ENCODE measurements around the gene PTPDC1.

The PTPDC1 gene

DNA sequence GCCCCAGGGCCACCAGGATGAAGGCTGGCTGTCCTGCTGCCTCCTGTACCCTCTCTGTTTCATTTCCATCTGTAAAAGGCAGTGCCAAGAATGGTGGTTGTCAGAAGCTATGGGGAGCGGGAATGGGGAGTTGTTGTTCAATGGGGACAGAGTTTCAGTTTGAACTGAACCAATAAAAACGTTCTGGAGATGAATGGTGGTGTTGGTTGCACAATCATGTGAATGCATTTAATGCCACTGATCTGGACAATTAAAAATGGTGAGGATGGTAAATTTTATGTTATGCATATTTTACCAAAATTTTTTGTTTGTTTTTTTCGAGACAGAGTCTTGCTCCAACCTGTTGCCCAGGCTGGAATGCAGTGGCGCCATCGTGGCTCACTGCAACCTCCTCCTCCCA lies 58.1 kb downstream of the PTPDC1 start:
- DNase-seq: no peak

DNA sequence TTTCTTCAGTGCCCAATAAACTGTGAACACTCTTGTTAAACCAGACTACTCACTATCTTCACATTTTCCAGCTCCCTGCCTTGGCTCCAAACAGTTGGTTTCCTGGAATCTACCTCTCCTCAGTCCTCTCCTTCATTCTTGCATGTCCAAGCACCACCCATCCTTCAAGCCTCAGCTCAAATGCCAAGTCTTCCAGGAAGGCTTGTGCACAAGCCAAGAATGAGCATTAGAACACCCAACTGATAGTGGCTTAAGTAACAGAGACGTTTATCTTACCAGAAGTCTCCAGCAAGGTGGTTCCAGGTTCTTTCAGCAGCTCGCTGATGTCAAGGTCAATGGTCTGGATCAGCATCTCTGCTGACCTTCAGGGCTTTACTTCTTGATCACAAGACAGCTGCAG lies 60.1 kb downstream of the PTPDC1 start:
- DNase-seq: no peak

DNA sequence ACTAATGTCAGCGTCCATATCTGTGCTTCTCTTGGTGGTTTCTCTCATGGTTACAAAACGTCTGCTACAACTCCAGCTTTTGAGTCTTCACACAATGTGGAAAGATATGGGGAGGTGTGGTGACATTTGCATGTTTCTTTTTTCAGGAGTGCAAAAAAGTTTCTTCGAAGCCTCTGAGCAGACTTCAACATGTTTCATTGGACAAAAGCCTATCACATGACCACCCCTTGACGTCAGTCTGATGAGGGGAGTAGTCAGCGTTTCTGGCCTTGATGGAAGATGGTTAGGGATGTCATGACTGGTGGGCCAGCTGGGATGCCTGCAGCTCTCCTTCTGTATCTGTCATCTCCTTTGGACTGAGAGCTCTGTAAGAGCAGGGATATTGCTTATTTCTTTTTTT lies 61.4 kb downstream of the PTPDC1 start:
- no peak for DNase-seq

DNA sequence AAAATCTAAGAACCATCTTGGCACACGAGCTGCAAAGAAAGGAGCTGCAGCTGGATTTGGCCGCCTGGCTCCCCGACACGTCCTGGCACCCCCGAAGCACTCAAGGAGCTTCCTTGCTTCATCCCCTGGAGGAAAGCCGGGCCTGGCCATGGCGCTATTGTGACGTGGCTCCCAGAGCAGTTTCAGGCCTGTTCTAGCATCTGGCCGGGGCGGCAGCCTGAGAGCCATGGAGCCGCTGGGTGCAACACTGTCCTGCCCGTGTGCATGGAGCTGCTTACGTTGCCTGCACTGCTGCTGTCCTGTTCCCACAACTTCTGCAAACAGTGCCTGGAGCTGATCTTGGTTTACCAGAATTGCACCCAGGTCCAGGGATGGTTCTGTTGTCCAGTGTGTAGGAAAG lies 63.5 kb downstream of the PTPDC1 start:
- DNase-seq: no peak

DNA sequence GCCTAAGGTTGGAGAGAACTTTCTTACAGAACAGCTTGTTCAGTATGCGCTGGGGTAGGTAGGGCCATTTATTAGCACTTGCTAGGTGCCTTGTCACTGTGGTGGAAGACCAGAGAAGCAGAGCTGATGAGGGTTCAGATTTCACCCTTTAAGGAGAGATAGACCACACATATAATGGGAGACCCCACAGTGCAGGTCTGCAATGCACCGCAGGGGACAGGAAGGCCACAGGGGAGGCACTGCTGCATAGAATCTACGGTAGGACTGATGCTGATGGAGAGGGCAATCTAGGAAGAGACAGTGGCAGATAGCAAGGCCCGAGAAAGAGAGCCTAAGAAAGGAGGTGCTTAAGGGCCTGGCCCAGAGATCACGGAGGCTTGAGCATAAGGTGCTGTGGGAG lies 64.2 kb downstream of the PTPDC1 start:
- DNase-seq: no peak

DNA sequence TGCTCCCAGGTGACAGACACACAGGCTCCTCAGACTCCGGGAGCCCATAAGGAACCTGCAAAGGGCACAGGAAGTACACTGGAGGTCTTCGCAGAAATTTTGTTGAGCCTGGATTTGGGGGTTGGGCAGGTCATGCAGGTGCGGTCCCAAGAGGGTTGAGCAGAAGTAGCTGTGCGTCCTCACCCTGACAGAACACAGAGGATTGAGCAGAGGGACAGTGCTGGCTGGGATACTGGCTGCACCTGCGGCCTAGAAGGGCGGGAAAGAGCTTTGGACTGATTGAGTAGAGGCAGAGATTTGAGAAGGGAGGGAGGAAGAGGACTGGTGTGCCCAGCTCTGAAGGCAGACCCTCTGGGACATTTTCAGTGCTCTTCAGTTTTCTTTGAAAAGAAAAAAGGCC lies 65.4 kb downstream of the PTPDC1 start:
- no peak for DNase-seq

DNA sequence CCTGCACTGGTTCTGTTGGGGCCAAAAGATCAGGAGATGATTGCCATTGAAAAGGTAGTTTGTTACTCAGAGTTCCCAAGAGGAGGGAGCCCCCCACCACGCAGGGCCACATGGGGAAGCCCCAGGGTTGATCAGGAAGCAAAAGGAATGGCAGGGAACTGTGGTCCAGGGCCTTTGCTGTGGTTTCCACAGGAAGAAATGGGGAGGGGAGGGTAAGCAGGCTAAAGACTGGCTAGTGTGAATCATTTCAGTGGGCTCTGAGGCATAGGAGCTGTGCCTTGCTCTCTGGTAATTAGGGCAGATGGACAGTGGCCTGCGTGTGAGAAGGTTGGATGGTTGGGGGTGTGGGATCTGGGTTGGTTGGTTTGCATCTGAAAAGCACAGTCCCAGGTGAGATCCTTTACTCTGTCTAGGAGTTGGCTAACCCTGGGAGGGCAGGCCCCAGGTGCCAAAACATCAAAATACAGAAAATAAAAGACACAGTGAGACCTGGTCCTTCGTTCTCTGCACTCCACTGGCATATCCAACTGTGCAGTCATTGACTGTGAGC lies 66.1 kb downstream of the PTPDC1 start:
- DNase-seq: no peak

DNA sequence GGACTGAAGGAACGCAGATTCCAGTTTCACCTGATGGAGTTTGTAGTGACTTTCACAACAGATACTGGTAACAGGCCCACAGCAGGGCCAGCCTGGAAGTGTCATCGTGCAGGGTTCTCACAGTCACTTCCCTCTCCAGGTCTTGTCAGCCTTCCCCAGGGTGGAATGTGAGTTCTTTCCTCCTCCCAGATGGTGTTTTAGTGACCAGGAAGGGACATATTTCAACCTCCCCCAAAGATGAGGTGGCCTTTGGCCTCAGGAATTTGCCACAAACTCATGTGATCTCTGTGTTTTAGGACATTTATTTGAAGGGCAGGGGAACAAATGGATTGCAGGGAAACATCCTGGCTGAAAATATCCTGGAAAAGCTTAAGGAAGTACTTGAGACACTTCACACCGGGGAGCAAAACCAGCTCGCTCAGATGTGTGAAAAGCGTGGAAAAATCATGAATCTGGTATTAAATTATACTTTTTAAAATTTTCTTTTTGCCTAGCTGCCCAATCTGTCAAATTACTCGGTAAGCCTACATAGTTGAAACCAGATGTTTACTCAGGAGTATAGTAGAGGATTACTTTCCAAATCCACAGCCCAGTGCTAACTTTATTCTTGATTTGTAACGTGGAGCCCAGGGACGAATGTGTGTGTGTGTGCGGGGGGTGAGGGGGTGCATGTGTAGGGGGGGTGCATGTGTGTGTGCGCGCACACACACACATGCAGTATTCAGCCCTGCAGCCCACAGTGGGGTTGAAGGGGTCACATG lies 66.8 kb downstream of the PTPDC1 start:
- peak; percentile 33 for DNase-seq

DNA sequence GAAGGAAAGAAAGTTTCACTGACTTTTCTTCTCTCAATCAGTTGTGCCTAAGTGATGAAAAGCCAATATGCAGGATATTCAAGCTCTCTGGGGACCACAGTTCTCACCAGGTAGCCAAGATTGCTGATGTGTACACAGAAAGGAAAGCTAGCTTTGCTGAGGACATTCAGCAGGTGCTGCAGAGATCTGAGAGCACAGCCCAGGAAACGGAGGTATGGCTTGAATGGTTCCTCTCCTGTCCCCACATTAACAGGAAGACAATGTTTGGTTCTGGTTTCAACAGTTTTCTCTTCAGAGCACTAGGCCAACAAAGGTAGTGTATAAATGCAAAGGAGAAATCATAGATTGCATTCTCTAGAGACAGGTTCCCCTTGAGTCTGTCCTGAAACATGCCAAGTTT lies 69.6 kb downstream of the PTPDC1 start:
- no peak for DNase-seq

DNA sequence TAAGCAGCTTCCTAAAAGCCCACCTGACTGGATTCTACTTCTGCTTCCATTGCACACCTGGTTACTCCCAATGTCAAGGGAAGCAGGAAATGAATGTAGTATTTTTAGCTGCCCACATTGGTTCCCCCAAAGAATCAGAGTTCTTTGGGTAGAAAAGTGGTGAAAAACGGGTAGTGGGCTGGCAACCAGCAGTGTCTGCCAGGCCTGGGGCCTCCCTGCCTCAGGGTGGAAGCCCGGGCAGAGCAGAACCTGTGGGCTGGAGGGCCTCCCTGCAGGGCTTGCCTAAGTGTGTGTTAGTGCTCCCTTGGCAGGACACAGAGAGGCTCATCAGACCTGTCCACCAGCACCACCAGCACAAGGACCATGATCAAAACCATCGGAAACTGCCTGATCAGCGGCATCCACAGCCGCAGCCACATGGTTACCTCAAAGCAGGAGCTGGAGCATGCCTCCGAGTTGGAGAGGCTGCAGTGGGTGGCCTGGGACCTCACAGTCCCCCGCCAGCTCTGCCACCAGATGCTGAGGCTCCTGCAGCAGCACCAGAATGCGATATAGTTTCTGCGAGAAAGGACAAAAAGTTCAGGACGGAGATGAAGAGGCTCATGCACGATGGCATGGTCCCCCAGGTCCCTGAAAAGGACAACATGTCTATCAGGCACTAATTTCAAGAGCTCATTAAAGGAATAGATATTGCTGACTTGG lies 72.2 kb downstream of the PTPDC1 start:
- DNase-seq: no peak

DNA sequence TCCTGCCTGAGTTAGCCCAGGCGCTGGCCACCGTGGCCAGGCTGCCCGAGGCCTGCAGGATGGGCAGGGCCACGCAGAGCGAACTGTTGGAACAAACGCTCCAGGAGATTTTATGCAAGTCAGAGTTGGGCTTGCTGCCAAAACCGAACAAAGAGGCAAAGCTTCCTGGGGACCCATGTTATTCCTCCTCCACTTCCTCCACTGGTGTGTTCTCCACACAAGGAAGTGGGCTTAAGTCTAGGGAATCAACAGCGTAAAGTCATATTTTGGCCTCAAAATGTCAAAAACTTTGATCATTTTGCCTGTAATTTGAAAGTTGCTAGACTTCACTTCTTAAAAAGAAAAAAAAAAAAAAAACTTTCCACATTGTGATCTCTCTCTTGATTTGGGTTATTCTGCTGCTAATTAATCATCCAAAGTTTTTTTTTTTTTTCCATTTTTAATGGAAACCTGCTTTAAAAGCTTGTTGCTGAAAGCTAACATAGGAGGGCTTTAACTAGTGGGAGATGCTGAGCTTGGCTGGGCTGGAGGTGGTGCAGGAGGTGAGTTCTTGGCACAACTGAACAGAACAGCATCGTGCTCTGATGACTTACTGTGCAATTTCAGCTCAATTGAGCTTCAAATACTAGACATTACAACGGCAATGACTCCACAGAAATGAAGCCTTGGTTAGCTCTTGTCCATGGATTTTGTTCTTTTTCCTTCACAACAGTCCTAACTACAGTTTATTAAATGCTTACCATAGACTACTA lies 73.0 kb downstream of the PTPDC1 start:
- DNase-seq: peak; percentile 74
